ENCODE data around the gene NRL.
"Not testable (repeated sequence)": the region's sequence is repeated elsewhere in the genome, so short reads cannot be mapped to it uniquely, and the experiment has no call there.

NRL gene

GRCh38 chr14:24123424-24124417, 9.0 kb upstream of the NRL start:
- DNase-seq = peak; percentile 87

DNA sequence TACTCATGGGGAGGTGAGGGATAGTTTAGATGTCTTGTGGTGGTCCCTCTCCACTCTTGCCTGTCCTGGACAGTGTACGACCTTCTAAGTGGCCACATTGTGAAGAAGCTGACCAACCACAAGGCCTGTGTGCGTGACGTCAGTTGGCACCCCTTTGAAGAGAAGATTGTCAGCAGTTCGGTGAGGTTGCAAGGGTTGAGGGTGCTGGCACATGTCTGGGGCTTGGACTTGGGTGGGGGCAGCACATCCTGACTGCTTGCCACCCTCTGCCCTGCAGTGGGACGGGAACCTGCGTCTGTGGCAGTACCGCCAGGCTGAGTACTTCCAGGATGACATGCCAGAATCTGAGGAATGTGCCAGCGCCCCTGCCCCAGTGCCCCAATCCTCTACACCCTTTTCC, 8.1 kb upstream of the NRL start:
- peak; percentile 12 for DNase-seq

- peak; percentile 19 for DNase-seq
Measured at GRCh38 chr14:24122416-24122815, 7.7 kb upstream of the NRL start.

- DNase-seq = no peak
Measured at GRCh38 chr14:24121210-24121609, 6.5 kb upstream of the NRL start.

GRCh38 chr14:24119691-24120090, 4.9 kb upstream of the NRL start:
- no peak for DNase-seq

DNA sequence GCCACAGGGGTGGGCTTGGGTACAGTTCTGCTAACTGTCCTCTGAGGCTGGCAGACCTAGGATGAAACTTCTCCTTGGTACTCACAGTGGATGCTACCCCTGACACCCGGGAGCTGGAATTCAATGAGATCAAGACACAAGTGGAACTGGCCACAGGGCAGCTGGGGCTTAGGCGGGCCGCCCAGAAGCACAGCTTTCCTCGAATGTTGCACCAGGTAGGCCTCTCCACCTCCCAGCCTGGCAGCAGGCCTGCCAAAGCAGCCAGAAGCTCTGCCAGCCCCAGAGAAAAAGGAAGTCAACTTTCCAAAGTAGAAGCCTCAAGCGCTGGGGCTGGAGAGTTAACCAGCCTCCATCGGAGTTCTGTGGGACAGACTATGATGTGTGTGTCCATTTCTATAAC, 2.4 kb upstream of the NRL start:
- DNase-seq = no peak

GRCh38 chr14:24116128-24116814, 1.5 kb upstream of the NRL start:
- no peak for DNase-seq

DNA sequence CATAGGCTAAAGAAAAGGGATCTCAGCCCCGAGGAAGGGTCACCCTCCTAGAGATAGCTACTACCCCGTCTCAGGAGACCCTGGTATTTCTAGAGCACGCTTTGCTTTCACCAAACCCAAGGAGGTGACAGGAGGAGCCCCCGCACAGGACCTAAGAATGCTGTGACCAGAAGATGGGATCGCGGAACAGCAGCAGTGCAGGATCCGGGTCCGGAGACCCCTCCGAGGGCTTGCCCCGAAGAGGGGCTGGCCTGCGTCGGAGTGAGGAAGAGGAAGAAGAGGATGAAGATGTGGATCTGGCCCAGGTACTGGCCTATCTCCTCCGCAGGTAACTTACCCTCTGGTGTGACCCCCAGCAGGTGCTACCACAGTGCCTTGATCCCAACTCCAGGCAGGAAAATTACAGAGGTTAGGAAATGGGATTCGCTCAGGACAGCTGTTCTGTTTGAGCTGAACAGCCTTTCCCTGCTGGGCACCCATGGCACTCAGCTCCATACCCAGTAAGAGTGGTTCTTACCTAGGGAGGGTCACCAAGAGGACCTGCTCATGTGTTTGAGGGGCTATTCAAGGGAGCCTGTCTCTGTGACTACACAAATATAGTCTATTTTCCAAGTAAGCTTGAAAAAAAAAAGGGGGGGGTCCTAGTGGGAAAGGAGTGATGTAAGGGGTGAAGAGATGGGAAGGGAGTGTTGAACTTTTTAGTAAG, 826 bp upstream of the NRL start:
- DNase-seq = no peak

DNA sequence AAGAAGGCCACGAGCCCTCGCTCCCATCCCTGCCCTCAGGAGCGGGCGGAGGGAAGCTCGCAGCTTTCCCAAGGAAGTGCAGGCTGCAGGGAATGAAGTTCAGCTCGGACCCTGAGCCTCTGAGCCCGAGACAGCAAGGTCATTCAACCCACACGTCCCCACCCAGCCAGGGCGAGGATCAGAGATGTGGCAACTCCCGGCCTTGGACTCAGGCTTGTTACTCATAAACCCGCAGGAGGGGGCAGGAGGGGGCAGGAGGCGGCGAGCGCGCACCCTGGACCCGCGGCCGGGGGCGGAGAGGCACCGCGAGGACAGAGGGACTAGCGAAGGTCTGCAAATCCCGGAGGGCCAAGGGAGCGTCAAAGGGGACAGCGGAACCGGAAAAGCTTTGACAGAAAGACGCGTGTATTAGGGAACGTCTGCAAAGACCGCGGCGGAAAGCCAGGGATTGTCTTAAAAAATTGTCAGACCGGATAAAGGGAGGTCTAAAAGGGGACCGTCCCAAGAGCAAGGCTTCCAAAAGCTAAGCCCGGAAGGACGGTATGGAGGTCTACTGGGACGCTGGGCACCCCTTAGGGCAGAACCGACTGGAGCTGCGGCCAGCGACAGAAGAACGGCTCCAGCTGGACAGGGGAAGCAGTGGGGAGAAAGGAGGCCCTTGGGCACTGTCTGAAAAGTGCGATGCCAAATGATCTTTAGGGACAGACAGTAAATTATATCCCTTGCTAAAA, 783 bp downstream of the NRL start:
- peak; percentile 97 for DNase-seq

- no peak for DNase-seq
Measured at GRCh38 chr14:24113379-24113800, 1.4 kb downstream of the NRL start.

DNA sequence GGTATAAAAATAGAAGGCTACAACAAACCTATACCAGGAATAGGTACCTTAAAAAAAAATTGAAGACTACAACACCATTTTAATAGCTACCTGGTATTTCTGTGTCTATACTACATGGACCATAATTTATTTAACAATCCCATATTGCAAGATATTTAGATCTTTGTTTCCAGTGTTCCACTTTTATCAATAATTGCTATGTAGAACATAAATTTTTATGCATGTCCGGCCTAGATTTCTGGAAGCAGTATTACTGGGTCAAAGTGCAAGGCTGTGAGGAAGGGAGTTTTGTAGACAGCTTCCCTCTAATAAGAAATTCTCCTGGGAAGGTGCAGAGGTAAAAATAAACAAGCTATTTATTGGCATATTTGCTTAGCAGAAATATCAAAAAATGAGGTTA, 4.2 kb downstream of the NRL start:
- DNase-seq = no peak

DNA sequence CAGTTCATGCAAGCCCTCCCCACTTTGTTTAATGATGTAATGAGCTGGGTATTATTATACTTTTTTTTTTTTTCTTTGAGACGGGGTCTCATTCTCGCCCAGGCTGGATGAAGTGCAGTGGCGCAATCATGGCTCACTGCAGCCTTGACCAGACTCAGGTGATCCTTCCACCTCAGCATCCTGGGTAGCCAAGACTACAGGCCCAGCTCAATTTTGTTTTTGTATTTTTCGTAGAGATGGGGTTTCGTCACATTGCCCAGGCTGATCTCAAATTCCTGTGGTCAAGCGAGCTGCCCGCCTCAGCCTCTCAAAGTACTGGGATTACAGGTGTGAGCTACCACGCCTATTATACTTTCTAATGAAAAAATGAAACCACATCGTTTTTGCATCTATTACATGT, 4.7 kb downstream of the NRL start:
- no peak for DNase-seq

DNA sequence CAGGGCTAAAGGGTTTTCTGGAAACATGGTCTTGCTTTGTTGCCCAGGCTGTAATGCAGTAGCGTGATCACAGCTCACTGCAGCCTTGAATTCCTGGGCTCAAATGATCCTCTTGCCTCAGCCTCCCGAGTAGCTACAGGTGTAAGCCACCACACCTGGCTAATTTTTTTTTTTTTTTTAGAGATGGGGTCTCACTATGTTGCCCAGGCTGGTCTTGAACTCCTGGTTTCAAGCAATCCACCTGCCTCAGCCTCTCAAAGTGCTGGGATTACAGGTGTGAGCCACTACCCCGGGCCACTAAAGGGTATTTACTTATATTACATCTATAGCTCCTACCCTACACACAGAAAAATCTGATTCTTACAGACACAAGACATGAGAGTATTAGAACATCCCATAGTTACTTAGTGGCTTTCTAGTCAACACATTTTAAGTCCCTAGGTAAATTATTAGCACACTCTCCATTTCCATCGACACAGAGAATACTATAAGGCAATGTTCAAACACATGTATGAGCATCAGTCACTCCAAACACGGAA, 6.3 kb downstream of the NRL start:
- DNase-seq = no peak

DNA sequence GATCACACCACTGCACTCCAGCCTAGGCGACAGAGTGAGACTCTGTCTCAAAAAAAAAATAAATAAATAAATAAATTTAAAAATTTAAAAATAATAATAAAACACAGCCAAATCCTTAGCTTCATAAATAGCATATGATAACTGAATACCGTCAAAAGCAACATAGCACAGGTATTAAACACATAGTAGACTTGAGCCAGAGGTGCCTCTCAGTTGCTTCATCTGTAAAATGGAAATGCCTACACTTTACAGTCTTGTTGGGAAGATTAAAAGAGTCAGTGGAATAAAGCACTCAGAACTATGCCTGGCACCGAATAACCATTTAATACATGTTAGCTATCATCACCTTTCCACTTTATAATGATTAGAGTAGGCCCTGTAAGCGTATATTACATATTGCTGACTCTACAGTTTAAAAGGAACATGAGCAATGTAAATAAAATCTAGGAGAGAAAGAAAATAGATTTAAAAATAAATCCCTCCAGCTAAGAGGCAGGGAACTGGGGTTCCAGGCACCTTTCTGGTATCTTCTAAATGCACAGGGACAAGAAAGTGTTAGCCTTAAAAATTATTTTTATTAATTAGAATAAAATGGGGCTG, 8.0 kb downstream of the NRL start:
- no peak for DNase-seq

DNA sequence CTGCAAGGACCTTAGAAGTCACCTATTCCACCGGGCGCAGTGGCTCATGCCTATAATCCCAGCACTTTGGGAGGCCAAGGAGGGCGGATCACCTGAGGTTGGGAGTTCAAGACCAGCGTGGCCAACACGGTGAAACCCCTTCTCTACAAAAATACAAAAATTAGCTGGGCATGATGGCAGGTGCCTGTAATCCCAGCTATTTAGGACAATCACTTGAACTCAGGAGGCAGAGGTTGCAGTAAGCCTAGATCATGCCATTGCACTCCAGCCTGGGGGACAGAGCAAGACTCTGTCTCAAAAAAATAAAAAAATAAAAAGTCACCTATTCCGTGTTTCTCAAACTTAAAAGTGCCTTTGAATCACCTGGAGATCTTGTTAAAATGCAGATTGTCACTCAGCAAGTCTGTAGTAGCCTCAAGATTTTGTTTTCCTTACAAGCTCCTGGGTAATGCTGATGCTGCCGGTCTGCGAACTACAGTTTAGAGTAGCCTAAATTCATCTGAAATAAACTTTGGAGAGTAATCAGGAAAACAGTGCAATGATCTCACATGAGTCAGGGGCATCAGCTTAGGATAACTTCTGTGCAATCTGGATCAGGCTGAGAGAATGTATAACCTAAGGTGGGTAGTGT, 9.0 kb downstream of the NRL start:
- not testable (repeated sequence) for DNase-seq

- DNase-seq = no peak
Measured at GRCh38 chr14:24103451-24103850, 11.3 kb downstream of the NRL start.

DNA sequence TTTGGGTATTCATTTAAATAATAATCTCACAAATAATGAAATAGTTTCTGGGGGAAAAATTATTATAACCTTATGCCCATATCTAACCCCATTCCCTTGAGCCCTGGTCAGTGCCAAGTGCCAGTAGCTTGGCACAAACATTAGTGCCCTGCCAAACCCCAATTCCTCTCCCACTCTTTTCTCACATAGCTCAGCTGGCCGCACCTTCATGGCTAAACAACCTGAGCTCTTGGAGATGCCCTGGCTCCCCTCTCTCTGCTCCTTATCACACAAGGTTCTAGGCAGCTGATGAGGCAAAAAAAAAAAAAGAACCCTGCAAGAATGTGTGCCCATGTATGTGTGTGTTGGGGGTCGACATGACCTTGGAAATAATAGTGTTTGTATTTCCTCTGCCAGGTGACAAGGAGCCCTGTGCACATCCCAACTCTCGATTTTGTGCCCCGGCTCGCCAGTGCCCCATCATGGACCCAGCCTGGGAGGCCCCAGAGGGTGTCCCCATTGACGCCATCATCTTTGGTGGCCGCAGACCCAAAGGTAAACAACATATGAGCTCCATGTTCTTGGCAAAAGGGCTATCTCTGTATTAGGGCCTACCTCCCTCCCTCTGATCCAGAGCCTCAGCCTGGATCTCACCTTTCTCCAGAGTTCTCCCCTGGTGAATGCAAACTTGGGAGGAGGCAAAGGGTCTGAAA, 12.2 kb downstream of the NRL start:
- no peak for DNase-seq

GRCh38 chr14:24100982-24101494, 13.7 kb downstream of the NRL start:
- no peak for DNase-seq

DNA sequence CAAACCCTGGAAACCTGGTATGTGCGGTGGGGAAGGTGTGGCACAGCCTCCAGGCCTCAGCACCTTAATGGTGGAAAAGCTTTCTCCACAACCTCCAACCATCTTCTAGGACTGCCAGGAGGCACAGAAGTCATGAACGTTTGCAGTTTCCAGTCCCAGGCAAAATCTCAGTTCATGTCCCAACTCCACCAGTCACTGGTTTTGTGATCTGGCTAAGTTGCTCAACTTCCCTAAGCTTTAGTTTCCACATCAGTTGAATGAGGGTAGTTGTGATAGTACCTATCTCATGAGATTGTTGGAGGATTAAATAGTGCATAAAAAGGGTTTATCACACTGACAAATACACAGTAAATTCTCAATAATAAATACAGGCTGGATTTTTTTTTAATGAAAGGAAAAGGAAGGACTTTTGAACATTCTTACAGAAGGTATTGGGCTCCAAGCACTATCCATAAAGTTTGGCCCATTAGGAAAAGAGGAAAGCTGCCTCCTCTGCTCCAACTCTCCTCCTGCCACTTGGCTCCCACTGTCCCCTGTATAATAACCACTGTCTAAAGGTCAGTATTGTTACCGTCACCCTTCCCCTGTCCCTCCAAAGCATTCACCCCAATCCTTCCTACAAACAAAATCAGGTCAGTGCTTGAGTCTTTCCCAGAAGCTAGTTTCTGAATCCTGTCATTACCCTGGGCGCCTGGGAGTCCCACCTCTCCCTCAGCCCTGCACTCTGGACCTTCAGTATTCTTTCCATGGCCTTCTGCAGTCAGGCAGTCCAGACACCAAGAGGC, 14.4 kb downstream of the NRL start:
- DNase-seq = peak; percentile 17

Data from hematopoietic multipotent progenitor cell treated with erythropoietin and hydrocortisone succinate and interleukin-3 and kit ligand, for 4 days (in vitro differentiated cells).